HG02763 (cell line): ENCODE measurements around the gene ANAPC4.
"Not testable (repeated sequence)": the region's sequence is repeated elsewhere in the genome, so short reads cannot be mapped to it uniquely, and the experiment has no call there.

Source experiments
- ATAC-seq: cut with Tn5 transposase; IDR thresholded peaks from one replicate; pipeline ENCODE4 v1.9.1; 2021; ENCODE audit warnings: mild to moderate bottlenecking, moderate library complexity; ENCODE audit not compliant: unreplicated experiment

Gene ANAPC4

GRCh38 chr4:25376754-25377571, at the start of gene ANAPC4:
Gene ANAPC4 (plus strand): TSS chr4:25377263. CDS start chr4:25377428, 165 bp downstream.
- ATAC-seq, result peak; percentile 97

- not testable (repeated sequence) for ATAC-seq
Measured at GRCh38 chr4:25328463-25328862, 48.6 kb upstream of the ANAPC4 start.

- no peak for ATAC-seq
Measured at GRCh38 chr4:25330335-25330734, 46.7 kb upstream of the ANAPC4 start.

GRCh38 chr4:25330905-25331808, 45.9 kb upstream of the ANAPC4 start:
- ATAC-seq, result no peak

- ATAC-seq, result no peak
Measured at GRCh38 chr4:25343671-25344070, 33.4 kb upstream of the ANAPC4 start.

- ATAC-seq, result no peak
Measured at GRCh38 chr4:25345744-25346143, 31.3 kb upstream of the ANAPC4 start.

GRCh38 chr4:25346913-25347312, 30.1 kb upstream of the ANAPC4 start:
- ATAC-seq, result no peak

GRCh38 chr4:25347473-25347872, 29.6 kb upstream of the ANAPC4 start:
- no peak for ATAC-seq

GRCh38 chr4:25347971-25348370, 29.1 kb upstream of the ANAPC4 start:
- no peak for ATAC-seq

GRCh38 chr4:25350561-25350960, 26.5 kb upstream of the ANAPC4 start:
- no peak for ATAC-seq

- ATAC-seq, result no peak
Measured at GRCh38 chr4:25351777-25352416, 25.2 kb upstream of the ANAPC4 start.

- ATAC-seq, result no peak
Measured at GRCh38 chr4:25356068-25356467, 21.0 kb upstream of the ANAPC4 start.

GRCh38 chr4:25358515-25359275, 18.4 kb upstream of the ANAPC4 start:
- no peak for ATAC-seq

GRCh38 chr4:25361253-25361652, 15.8 kb upstream of the ANAPC4 start:
- no peak for ATAC-seq

GRCh38 chr4:25367004-25367621, 9.9 kb upstream of the ANAPC4 start:
- no peak for ATAC-seq

- ATAC-seq, result no peak
Measured at GRCh38 chr4:25367877-25368276, 9.2 kb upstream of the ANAPC4 start.

- no peak for ATAC-seq
Measured at GRCh38 chr4:25368315-25368714, 8.7 kb upstream of the ANAPC4 start.

GRCh38 chr4:25370242-25370641, 6.8 kb upstream of the ANAPC4 start:
- no peak for ATAC-seq

- ATAC-seq, result not testable (repeated sequence)
Measured at GRCh38 chr4:25372549-25372948, 4.5 kb upstream of the ANAPC4 start.
